Transverse colon (tissue), 4 donors: ENCODE data around the gene FRYL. TPM values are rescaled to one million over a fixed set of nuclear protein-coding genes. Genes with fewer than 3 reads are reported as not detected.

ENCODE experiments used
- DNase-seq: peaks from one replicate; pipeline ENCODE4 v3.0.0-alpha.2; 2019
- H3K27ac ChIP-seq, 4 donors: fragments of 200-600 bp; sonication (generic); 2 replicates each; pipeline ENCODE4 v1.5.1; 2016 to 2018; ENCODE audit warnings: inconsistent platforms in 4 of 4
- H3K27me3 ChIP-seq: fragments of 200-600 bp; sonication (generic); 2 replicates; pipeline ENCODE4 v1.5.1; 2017; ENCODE audit warnings: inconsistent platforms
- H3K36me3 ChIP-seq, 4 donors: fragments of 200-600 bp; sonication (generic); 2 replicates each; pipeline ENCODE4 v1.5.1; 2017 to 2019; ENCODE audit warnings: inconsistent platforms in 4 of 4
- H3K4me1 ChIP-seq, 4 donors: fragments of 200-600 bp; sonication (generic); 2 replicates each; pipeline ENCODE4 v1.5.1; 2017 to 2020; ENCODE audit warnings: inconsistent platforms in 4 of 4
- H3K4me3 ChIP-seq, 4 donors: fragments of 200-600 bp; sonication (generic); 1 replicate in 1 of 4; 2 replicates in 3 of 4; pipeline versions ENCODE4 v1.5.1 to v1.6.1; 2017 to 2019; ENCODE audit warnings: inconsistent platforms in 4 of 4
- H3K9me3 ChIP-seq, 2 donors: fragments of 200-600 bp; sonication (generic); 2 replicates each; pipeline ENCODE4 v1.5.1; 2017 to 2019; ENCODE audit warnings: inconsistent platforms in 2 of 2
- CTCF ChIP-seq, 5 experiments: fragments of 200-600 bp in 3 of 5; fragments of 450-650 bp in 2 of 5; sonication (generic) in 3 of 5; IDR thresholded peaks; 1 replicate in 2 of 5; 2 replicates in 3 of 5; pipeline ENCODE4 v1.5.1; 2016 to 2017; ENCODE audit warnings: antibody characterized with exemption in 5 of 5, inconsistent platforms in 3 of 5, mild to moderate bottlenecking in 2 of 5, moderate library complexity in 1 of 5
- EP300 ChIP-seq: sonication (generic); formaldehyde crosslinking; IDR thresholded peaks from one replicate; pipeline ENCODE4 v1.6.1; 2017; ENCODE audit warnings: antibody characterized with exemption, low read depth
- POLR2A ChIP-seq: fragments of 450-650 bp; IDR thresholded peaks from one replicate; pipeline ENCODE4 v1.6.1; 2016; ENCODE audit warnings: antibody characterized with exemption, mild to moderate bottlenecking, moderate library complexity
- POLR2AphosphoS5 ChIP-seq, 3 donors: sonication (generic); formaldehyde crosslinking; IDR thresholded peaks; one replicate each; pipeline ENCODE4 v1.6.1; 2016; ENCODE audit warnings: antibody characterized with exemption in 3 of 3
- WGBS, 2 donors: methylation state at CpG; one replicate each; pipeline ENCODE4 v1.1.5; 2018; ENCODE audit warnings: low coverage in 1 of 2; 5-methylcytosine and 5-hydroxymethylcytosine counted together
- in situ Hi-C, 4 donors: fragments of 200-750 bp; cut with MboI; loops; one replicate each; pipeline versions ENCODE4 v1.15.0 to v1.15.1; 2017; ENCODE audit warnings: low sequenced_read_pairs in 3 of 4, low pct_ligation_motif_present in 1 of 4, low pct_unique_long_range_greater_than_20kb in 1 of 4
- intact Hi-C: fragments of 100-400 bp; cut with DNase I; formaldehyde crosslinking; loops from one replicate; pipeline ENCODE4 v1.15.1; 2023; ENCODE audit warnings: low total_unique reads
- total RNA-seq, 4 donors: library from RNA; depleted of rRNA; stranded (reverse); fragments of >200 nt; gene quantifications; one replicate each; pipeline ENCODE4 v1.1.0, GENCODE V29; 2016

The FRYL gene
- total RNA-seq, 4 donors from 2014 or later, result 477 to 645 (median 545) TPM

DNA sequence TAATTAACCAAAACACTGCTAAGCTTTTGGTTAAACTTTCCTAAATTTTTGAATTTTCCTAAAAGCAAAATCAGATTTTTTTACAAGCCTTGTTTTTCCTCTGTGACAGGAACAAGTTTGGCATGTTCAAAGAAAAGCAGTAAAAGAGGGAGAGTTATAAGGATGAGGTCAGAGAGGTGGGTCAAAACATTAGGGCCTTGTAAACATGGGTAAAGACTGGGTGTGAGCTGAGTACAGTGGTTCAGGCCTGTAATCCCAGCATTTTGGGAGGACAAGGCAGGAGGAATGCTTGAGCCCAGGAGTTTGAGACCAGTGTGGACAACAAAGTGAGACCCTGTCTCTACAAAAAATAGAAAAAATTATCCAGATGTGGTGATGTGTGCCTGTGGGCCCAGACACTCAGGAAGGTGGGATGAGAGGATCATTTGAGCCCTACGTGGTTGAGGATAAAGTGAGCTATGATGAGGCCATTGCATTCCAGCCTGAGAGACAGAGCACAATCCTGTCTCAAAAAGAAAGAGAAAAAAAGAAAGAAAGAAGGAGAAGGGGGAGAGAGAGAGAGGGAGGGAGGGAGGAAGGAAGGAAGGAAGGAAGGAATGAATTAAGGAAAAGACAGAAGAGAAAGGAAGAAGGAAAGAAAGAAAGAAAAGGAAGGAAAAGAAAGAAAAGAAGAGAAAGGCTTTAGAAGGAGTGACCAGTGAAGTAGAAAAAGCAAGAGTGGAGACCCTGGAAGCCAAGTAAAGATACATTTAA is 17.0 kb upstream of the FRYL start:
- H3K9me3 ChIP-seq, result no peaks in the 10 kb centered on the region
- peaks cover 0 to 31% (median 2%) of the 10 kb centered on the region in 4 donors for H3K4me1 ChIP-seq
- in situ Hi-C loops, result loop anchor here in 2 of 4 donors (25.0 kb wide), 2 partner anchors 165 to 460 kb away; partner anchors contain the start of gene SLAIN2 (in 2 of the 2)
- DNase-seq, result no peak
- TF ChIP-seq POLR2A (no peak), CTCF (IDR thresholded peaks at IDR 0.05) (no peak), POLR2AphosphoS5 (IDR thresholded peaks at IDR 0.05) (no peak), EP300 (no peak)
- H3K27me3 ChIP-seq, result no peaks in the 10 kb centered on the region
- WGBS, 2 donors, result 33 to 46% methylated on average over 1 of the region's 1 CpG
- H3K27ac ChIP-seq, result no peak overlapping the region
- no peaks in the 10 kb centered on the region for H3K36me3 ChIP-seq
- intact Hi-C loops, result no loop called here
- H3K4me3 ChIP-seq, result no peak overlapping the region

DNA sequence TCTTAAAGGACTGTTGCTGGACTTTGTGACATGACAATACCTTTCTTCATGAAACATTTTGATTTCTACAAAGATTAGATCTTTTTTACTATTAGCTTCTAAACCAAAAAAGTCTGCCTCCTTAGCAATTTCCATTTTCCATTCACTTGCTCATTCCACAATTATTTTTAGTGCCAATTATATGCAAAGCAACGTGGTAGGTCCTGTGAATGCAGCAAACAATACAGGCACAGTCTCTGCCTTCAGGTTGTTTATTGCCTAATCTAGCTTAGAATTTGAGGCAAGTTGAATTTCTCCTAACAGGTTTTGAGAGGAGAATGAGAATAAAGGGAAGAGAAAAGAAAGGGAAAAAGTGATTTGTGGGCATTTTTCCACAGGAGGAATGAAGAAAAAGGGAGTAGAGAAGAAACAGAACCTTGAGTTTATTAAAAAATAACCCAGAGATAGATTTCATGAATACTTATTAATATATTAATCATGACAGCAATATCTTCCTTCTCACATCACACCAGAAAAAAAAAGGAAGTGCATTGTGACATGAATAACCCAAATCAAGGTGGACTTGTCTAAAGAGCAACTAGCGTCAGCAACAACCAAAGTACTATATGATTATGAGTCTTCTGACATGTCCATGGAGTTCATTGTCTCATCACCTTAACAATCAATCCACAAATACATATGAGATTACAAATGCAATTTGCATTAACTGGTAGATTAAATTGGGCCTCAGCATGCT is 16.3 kb upstream of the FRYL start:
- Histone ChIP-seq H3K36me3 (no peaks in the 10 kb centered on the region), H3K27ac (no peak overlapping the region), H3K4me3 (no peak overlapping the region), H3K27me3 (no peaks in the 10 kb centered on the region), H3K9me3 (no peaks in the 10 kb centered on the region), H3K4me1 (peaks cover 0 to 27% (median 1%) of the 10 kb centered on the region in 4 donors)
- in situ Hi-C loops (loop anchor here in 2 of 4 donors (25.0 kb wide), 2 partner anchors 166 to 459 kb away; partner anchors contain the start of gene SLAIN2 (in 2 of the 2)), intact Hi-C loops (no loop called here)
- TF ChIP-seq POLR2A, result no peak
- TF ChIP-seq EP300, result no peak
- no peak for TF ChIP-seq CTCF (IDR thresholded peaks at IDR 0.05)
- no peak for TF ChIP-seq POLR2AphosphoS5 (IDR thresholded peaks at IDR 0.05)
- no peak for DNase-seq
- 47 to 58% methylated on average over 2 of the region's 2 CpGs for WGBS, 2 donors

DNA sequence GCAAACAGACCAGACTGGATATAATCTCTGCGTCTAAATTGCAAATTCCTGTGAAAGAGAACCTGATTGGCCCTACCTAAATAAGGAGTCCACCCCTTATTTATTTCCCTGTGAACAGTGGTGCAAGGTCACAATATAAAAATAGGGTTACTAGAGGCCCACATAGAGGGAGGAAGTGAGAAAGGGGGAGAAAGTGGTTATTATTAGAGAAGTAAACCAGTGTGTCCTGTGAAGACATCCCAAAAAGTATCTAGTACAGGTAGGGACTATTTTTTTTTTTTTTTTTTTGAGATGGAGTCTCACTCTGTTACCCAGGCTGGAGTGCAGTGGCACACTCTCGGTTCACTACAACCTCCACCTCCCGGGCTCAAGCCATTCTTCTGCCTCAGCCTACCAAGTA is 15.0 kb upstream of the FRYL start:
- intact Hi-C loops (no loop called here), in situ Hi-C loops (loop anchor here in 2 of 4 donors (25.0 kb wide), 2 partner anchors 167 to 458 kb away; partner anchors contain the start of gene SLAIN2 (in 2 of the 2))
- Histone ChIP-seq H3K27me3 (no peaks in the 10 kb centered on the region), H3K36me3 (no peaks in the 10 kb centered on the region), H3K9me3 (no peaks in the 10 kb centered on the region), H3K4me1 (peaks cover 0 to 27% (median 0%) of the 10 kb centered on the region in 4 donors), H3K4me3 (no peak overlapping the region), H3K27ac (no peak overlapping the region)
- WGBS, 2 donors, result 67 to 96% methylated on average over 1 to 3 of the region's 3 CpGs
- no peak for DNase-seq
- TF ChIP-seq EP300, result no peak
- no peak for TF ChIP-seq POLR2A
- TF ChIP-seq POLR2AphosphoS5 (IDR thresholded peaks at IDR 0.05), result no peak
- no peak for TF ChIP-seq CTCF (IDR thresholded peaks at IDR 0.05)

- Histone ChIP-seq H3K4me3 (no peak overlapping the region), H3K9me3 (no peaks in the 10 kb centered on the region), H3K4me1 (peaks cover 0 to 25% (median 0%) of the 10 kb centered on the region in 4 donors), H3K27ac (peak overlapping the region in 1 of 4 donors; percentile 51), H3K27me3 (no peaks in the 10 kb centered on the region), H3K36me3 (no peaks in the 10 kb centered on the region)
- intact Hi-C loops (no loop called here), in situ Hi-C loops (loop anchor here in 2 of 4 donors (25.0 kb wide), 2 partner anchors 170 to 455 kb away; partner anchors contain the start of gene SLAIN2 (in 2 of the 2))
- no peak for DNase-seq
- no peak for TF ChIP-seq CTCF (IDR thresholded peaks at IDR 0.05)
- peak in 1 of 3 donors; percentile 60 for TF ChIP-seq POLR2AphosphoS5 (IDR thresholded peaks at IDR 0.05)
- WGBS, 2 donors, result 65 to 70% methylated on average over 3 to 5 of the region's 5 CpGs
Observed at GRCh38 chr4:48792348-48793006, 12.4 kb upstream of the FRYL start.
